Measurements from ENCODE around the gene FMR1.

The FMR1 gene

GRCh38 chrX:147911192-147912022, at the start of gene FMR1:
TSS of gene FMR1 (plus strand) at chrX:147911919. CDS start at chrX:147912180, 261 bp downstream.
- peak; percentile 87 for DNase-seq (ENCODE audit: low read depth, low spot score)

GRCh38 chrX:147875866-147876596, 35.7 kb upstream of the FMR1 start:
- no peak for DNase-seq (ENCODE audit: low read depth, low spot score)

GRCh38 chrX:147876849-147877646, 34.7 kb upstream of the FMR1 start:
- DNase-seq (ENCODE audit: low read depth, low spot score) = no peak

GRCh38 chrX:147877726-147878125, 34.0 kb upstream of the FMR1 start:
- DNase-seq (ENCODE audit: low read depth, low spot score) = no peak

- DNase-seq (ENCODE audit: low read depth, low spot score) = no peak
These were observed 26.8 kb upstream of the FMR1 start for GRCh38 chrX:147884958-147885357.

- no peak for DNase-seq (ENCODE audit: low read depth, low spot score)
These were observed 21.0 kb upstream of the FMR1 start for GRCh38 chrX:147890756-147891155.

- no peak for DNase-seq (ENCODE audit: low read depth, low spot score)
These were observed 19.8 kb upstream of the FMR1 start for GRCh38 chrX:147891896-147892295.

GRCh38 chrX:147893741-147894140, 18.0 kb upstream of the FMR1 start:
- DNase-seq (ENCODE audit: low read depth, low spot score) = no peak

GRCh38 chrX:147894366-147894963, 17.3 kb upstream of the FMR1 start:
- DNase-seq (ENCODE audit: low read depth, low spot score) = no peak

GRCh38 chrX:147897117-147897516, 14.6 kb upstream of the FMR1 start:
- no peak for DNase-seq (ENCODE audit: low read depth, low spot score)

GRCh38 chrX:147898951-147899350, 12.8 kb upstream of the FMR1 start:
- DNase-seq (ENCODE audit: low read depth, low spot score) = no peak

GRCh38 chrX:147899379-147900114, 12.2 kb upstream of the FMR1 start:
- no peak for DNase-seq (ENCODE audit: low read depth, low spot score)

GRCh38 chrX:147900349-147900748, 11.4 kb upstream of the FMR1 start:
- DNase-seq (ENCODE audit: low read depth, low spot score) = no peak

- no peak for DNase-seq (ENCODE audit: low read depth, low spot score)
These were observed 10.1 kb upstream of the FMR1 start for GRCh38 chrX:147901461-147902126.

GRCh38 chrX:147902270-147902669, 9.4 kb upstream of the FMR1 start:
- no peak for DNase-seq (ENCODE audit: low read depth, low spot score)

- no peak for DNase-seq (ENCODE audit: low read depth, low spot score)
These were observed 3.6 kb upstream of the FMR1 start for GRCh38 chrX:147908106-147908505.

- DNase-seq (ENCODE audit: low read depth, low spot score) = no peak
These were observed 1.1 kb upstream of the FMR1 start for GRCh38 chrX:147910607-147911006.

GRCh38 chrX:147912093-147912801, 528 bp downstream of the FMR1 start:
- DNase-seq (ENCODE audit: low read depth, low spot score) = peak; percentile 2

- DNase-seq (ENCODE audit: low read depth, low spot score) = no peak
These were observed 1.9 kb downstream of the FMR1 start for GRCh38 chrX:147913570-147913969.

- DNase-seq (ENCODE audit: low read depth, low spot score) = no peak
These were observed 2.9 kb downstream of the FMR1 start for GRCh38 chrX:147914591-147914990.
